ENCODE measurements around the gene GCNT2. TPM values are rescaled to one million over a fixed set of nuclear protein-coding genes. Genes with fewer than 3 reads are reported as not detected.

GCNT2 gene
- polyA plus RNA-seq, 1 donor from 2014 or later, result 6.0 TPM

DNA sequence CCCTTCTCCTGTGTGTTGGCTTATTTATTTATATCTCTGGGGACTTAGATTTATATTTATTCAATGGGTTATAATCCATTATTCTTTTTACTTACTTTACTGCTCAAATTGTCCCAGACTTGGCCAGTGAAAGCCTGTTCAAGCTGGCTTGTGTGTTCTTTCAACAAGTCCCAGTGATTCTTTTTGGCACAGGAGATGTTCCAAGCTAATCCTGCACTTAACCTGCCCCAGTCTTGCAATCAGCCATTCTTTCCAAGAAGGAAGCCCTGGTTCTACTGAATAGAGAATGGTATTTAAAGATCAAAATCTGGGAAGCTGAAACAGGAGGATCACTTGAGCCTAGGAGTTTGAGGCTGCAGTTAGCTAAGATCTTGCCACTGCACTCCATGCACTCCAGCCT, 26.7 kb downstream of the GCNT2 start:
- H3K27ac Mint-ChIP-seq, result no peak overlapping the region
- no peak overlapping the region for H3K4me3 Mint-ChIP-seq

DNA sequence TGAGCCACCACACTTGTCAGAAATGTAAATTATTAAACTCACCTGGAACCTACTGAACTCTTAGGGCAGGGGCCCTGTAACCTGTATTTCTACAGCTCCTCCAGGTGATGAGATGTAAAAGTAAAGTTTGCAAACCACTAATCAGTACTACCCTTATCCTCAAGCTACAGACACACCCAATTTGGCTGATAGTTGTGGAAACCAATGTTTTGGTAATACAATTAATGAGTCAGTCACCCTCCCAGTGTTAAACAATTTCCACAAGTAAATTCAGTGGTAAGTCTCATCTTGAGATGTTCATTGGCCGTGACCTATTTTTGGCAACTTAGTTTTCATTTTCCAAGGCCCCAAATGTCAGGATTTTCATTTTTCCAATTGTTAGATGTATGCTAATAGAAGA, 29.6 kb downstream of the GCNT2 start:
- Mint-ChIP-seq H3K4me1 (peaks cover 18 to 34% (median 22%) of the 10 kb centered on the region in 3 donors), H3K27me3 (no peaks in the 10 kb centered on the region), H3K4me3 (no peak overlapping the region), H3K27ac (no peak overlapping the region), H3K9me3 (no peaks in the 10 kb centered on the region), H3K36me3 (peaks cover 8% of the 10 kb centered on the region)

More for the DNA sequence above, 26.7 kb downstream of the GCNT2 start:
- Mint-ChIP-seq H3K4me1 (peaks cover 14 to 36% (median 29%) of the 10 kb centered on the region in 3 donors), H3K27me3 (no peaks in the 10 kb centered on the region), H3K36me3 (peaks cover 9% of the 10 kb centered on the region), H3K9me3 (no peaks in the 10 kb centered on the region)

DNA sequence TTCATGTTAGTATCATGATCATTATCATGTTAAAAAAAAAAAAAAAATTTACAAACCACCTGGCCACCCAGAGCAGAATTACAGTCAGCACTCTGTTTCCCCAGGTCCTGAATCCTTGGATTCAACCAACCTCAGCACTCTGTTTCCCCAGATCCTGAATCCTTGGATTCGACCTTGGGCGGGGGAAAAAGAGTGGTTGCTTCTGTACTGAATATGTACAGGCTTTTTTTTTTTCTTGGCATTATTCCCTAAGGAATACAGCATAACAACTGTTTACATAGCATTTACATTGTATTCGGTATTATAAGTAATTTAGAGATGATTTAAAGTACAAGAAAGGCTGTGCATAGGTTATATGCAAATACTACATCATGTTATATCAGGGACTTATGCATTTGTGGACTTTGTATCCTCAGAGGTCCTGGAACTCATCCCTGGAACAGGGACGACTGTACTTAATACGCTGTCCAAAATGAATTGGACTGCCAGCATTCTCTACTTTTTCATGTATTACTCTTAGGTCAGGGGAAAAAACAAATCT, 31.2 kb downstream of the GCNT2 start:
- Mint-ChIP-seq H3K4me1 (peaks cover 13 to 37% (median 27%) of the 10 kb centered on the region in 3 donors), H3K36me3 (peaks cover 11% of the 10 kb centered on the region), H3K27me3 (no peaks in the 10 kb centered on the region), H3K27ac (no peak overlapping the region), H3K9me3 (no peaks in the 10 kb centered on the region), H3K4me3 (no peak overlapping the region)

DNA sequence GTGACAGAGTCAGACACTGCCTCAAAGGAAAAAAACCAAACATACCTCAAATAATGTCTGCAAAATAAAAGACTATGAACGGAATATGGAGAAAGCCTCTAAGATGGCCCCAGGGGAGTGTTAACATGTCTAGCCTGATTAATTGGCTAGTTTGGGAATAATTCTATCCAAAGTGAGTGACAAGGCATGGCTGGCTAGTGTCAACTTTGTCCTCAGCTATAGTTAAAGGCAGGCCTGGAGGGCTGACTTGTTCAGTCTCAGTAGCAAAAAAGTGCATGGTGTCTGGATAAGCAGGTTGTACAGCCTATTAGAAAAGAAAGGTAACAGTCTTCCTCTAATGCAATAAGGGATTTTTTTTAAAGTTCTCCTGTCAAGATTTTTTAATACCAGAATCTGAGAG, 32.7 kb downstream of the GCNT2 start:
- H3K4me3 Mint-ChIP-seq, result no peak overlapping the region
- peaks cover 13% of the 10 kb centered on the region for H3K36me3 Mint-ChIP-seq
- H3K9me3 Mint-ChIP-seq, result no peaks in the 10 kb centered on the region
- H3K27me3 Mint-ChIP-seq, result no peaks in the 10 kb centered on the region
- no peak overlapping the region for H3K27ac Mint-ChIP-seq
- H3K4me1 Mint-ChIP-seq, result peaks cover 14 to 37% (median 27%) of the 10 kb centered on the region in 3 donors

DNA sequence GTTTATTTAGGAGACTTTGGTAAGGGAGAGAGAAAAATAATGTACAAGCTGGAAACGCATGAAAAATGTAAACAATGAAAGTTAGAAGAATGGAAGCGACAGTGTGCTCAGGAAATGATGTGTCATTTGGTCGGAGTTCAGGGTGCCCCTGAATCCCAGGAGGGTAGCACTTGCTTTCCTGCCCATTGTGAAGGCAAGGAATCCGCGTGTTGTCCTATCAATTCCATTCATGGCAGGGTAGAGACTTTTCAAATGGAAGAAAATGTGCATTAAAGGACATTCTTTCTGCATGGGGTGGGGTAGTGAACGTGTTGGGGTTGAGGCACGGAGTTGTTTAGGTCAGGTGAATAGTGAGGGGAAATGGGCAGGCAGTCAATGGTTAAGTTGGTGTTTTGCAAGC, 33.7 kb downstream of the GCNT2 start:
- Mint-ChIP-seq H3K36me3 (peaks cover 13% of the 10 kb centered on the region), H3K9me3 (no peaks in the 10 kb centered on the region), H3K4me1 (peaks cover 14 to 42% (median 22%) of the 10 kb centered on the region in 3 donors), H3K27ac (no peak overlapping the region), H3K4me3 (no peak overlapping the region), H3K27me3 (no peaks in the 10 kb centered on the region)

DNA sequence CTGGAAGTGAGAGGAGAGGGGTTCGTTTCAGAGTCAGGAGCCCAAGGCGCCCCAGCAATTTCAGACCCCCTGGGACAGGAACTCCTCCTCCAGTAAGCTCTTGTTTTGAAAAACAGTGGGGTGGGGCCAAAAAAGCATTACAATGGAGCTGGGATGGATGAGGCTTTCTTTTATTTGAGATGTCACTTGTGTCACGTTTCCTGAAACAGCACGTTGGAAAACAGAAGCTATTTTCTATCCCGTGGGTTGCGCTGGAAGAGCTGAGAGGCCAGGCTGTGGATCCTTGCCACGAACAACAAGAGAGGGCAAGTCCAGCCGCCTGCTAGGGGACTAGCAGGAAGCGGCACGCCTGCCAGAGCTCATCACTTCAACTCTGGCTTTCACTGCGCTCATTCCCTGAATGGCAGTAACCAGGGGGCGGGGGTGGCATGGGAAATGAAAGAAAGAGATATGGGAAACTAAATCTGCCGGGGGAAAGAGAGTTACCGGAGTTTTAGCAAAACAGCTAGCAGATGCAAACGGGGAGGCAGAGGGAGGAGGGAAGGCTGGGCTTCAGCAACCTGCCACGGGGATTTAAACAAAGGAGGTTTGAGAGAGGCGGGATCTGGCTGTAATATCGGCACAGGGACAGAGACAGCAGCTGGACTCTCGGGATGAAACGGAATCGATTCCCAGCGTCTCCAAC, 34.6 kb downstream of the GCNT2 start:
- no peaks in the 10 kb centered on the region for H3K9me3 Mint-ChIP-seq
- H3K27me3 Mint-ChIP-seq, result no peaks in the 10 kb centered on the region
- H3K27ac Mint-ChIP-seq, result no peak overlapping the region
- H3K36me3 Mint-ChIP-seq, result peaks cover 17% of the 10 kb centered on the region
- peaks cover 14 to 42% (median 26%) of the 10 kb centered on the region in 3 donors for H3K4me1 Mint-ChIP-seq
- peak overlapping the region in 1 of 4 donors; percentile 41 for H3K4me3 Mint-ChIP-seq

DNA sequence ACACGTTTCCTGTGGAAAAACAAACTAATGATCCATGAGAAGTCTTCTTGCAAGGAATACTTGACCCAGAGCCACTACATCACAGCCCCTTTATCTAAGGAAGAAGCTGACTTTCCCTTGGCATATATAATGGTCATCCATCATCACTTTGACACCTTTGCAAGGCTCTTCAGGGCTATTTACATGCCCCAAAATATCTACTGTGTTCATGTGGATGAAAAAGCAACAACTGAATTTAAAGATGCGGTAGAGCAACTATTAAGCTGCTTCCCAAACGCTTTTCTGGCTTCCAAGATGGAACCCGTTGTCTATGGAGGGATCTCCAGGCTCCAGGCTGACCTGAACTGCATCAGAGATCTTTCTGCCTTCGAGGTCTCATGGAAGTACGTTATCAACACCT, 35.4 kb downstream of the GCNT2 start:
- Mint-ChIP-seq H3K4me1 (peaks cover 11 to 40% (median 27%) of the 10 kb centered on the region in 3 donors), H3K36me3 (peaks cover 14% of the 10 kb centered on the region)

DNA sequence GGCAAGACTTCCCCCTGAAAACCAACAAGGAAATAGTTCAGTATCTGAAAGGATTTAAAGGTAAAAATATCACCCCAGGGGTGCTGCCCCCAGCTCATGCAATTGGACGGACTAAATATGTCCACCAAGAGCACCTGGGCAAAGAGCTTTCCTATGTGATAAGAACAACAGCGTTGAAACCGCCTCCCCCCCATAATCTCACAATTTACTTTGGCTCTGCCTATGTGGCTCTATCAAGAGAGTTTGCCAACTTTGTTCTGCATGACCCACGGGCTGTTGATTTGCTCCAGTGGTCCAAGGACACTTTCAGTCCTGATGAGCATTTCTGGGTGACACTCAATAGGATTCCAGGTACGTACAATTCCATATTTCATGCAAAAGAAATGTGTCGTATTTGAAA, 35.8 kb downstream of the GCNT2 start:
- no peak overlapping the region for H3K27ac Mint-ChIP-seq

More for the DNA sequence above, 35.4 kb downstream of the GCNT2 start:
- H3K9me3 Mint-ChIP-seq, result no peaks in the 10 kb centered on the region
- H3K27me3 Mint-ChIP-seq, result no peaks in the 10 kb centered on the region
- no peak overlapping the region for H3K4me3 Mint-ChIP-seq
- H3K27ac Mint-ChIP-seq, result no peak overlapping the region

DNA sequence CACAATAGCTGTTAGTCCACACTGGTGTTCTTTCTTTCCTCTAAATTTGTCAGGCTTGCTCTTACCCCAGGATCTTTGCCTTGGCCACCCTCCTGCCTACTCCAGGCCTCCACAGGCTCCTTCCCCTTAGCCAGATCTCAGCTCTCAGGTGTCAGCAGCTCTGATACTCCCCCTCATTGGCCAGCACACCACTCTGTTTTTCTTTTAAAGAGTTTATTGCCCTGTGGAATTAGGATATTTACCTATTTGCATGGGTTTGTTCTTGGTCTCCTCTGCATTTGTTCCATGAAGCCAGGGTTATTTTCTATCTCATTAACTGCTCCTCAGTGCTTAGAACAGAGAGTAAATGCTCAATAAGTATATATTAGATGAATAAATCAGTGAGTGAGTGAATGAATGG, 36.8 kb downstream of the GCNT2 start:
- Mint-ChIP-seq H3K9me3 (no peaks in the 10 kb centered on the region), H3K27ac (no peak overlapping the region), H3K27me3 (no peaks in the 10 kb centered on the region), H3K4me3 (peak overlapping the region in 1 of 4 donors; percentile 29), H3K36me3 (peaks cover 16% of the 10 kb centered on the region), H3K4me1 (peaks cover 14 to 37% (median 29%) of the 10 kb centered on the region in 3 donors)

More for the DNA sequence above, 35.8 kb downstream of the GCNT2 start:
- H3K4me1 Mint-ChIP-seq, result peaks cover 14 to 39% (median 29%) of the 10 kb centered on the region in 3 donors
- no peak overlapping the region for H3K4me3 Mint-ChIP-seq
- H3K36me3 Mint-ChIP-seq, result peaks cover 16% of the 10 kb centered on the region
- H3K27me3 Mint-ChIP-seq, result no peaks in the 10 kb centered on the region
- no peaks in the 10 kb centered on the region for H3K9me3 Mint-ChIP-seq

DNA sequence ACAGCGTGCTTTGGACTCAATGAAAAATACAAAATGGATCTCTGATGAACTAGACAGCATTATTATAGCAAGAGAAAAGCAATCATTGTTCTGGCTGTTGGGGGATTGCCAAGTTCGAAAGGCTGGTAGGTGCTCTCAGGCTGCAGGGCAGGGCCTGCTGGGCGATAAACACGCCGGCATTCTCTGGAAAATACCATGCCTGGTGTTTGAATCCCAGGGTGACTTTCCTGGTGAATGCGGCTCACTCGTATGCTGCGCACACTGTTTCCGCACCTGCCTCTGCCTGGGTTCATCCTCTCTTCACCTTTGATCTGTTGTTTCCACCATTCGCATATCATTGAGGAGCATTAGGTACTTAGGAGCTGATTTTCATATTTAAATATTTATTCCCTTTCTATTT, 37.4 kb downstream of the GCNT2 start:
- Mint-ChIP-seq H3K4me1 (peaks cover 14 to 37% (median 29%) of the 10 kb centered on the region in 3 donors), H3K36me3 (peaks cover 16% of the 10 kb centered on the region), H3K27ac (no peak overlapping the region), H3K4me3 (no peak overlapping the region), H3K27me3 (no peaks in the 10 kb centered on the region), H3K9me3 (no peaks in the 10 kb centered on the region)

DNA sequence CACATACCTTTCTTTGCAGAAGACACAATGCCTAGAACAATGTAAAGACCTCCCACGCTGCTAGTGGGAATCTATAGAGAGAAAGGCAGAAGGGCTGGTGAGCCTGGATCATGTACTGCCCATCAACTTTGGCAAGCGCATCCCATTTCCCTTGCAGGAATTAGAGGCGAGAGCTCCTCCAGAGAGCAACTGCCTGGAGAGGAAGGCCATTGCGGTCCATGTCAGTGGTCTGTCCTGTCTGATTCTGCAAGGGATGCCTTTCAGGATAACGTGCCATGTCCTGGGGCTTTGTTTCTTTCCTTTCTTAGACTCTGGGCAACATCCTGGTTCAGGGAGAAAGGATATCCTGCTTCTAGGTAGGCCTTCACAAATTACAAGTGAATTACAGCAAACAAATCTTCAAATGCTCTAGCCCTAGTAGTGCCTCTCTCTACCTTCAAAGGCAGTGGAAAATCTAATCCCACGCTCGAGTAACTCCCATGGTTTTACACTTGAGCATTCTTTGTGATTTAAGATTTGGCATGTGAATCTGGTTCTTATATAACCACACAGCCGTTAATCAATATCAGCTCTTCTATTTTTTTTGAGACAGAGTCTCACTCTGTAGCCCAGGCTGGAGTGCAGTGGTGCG, 38.5 kb downstream of the GCNT2 start:
- peaks cover 13 to 32% (median 29%) of the 10 kb centered on the region in 3 donors for H3K4me1 Mint-ChIP-seq
- no peaks in the 10 kb centered on the region for H3K27me3 Mint-ChIP-seq
- no peaks in the 10 kb centered on the region for H3K9me3 Mint-ChIP-seq
- H3K27ac Mint-ChIP-seq, result peak overlapping the region in 2 of 3 donors; percentile 52 to 63
- H3K4me3 Mint-ChIP-seq, result no peak overlapping the region
- H3K36me3 Mint-ChIP-seq, result peaks cover 14% of the 10 kb centered on the region

DNA sequence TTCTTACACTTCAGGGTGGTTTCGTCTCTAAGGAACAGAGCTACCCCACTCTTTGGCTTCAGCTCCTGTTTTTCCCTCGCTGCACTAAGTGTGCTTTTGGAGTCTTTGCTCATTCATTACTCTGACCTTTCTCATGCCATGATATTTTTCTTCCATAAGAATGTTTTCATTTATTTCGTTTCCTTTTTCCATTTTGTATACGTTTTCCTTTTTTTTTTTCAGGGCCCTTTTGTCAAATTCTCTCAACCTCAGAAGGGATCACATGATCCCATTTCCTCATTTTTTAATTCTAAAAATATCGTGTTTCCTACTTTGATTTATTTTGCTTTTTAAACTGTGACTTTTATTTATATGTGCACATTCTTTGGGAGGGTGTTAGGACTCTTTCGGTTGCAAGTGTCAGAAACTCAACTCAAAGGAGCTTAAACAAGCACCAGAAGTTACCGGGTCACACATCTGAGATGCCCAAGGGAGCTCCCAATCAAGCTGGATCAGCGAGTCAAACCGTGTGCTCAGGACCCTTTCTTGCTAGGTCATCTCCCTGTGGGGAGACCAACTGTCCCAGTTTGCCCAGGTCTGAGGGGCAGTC, 40.6 kb downstream of the GCNT2 start:
- H3K9me3 Mint-ChIP-seq, result no peaks in the 10 kb centered on the region
- H3K27ac Mint-ChIP-seq, result no peak overlapping the region
- no peaks in the 10 kb centered on the region for H3K27me3 Mint-ChIP-seq
- peaks cover 9 to 24% (median 21%) of the 10 kb centered on the region in 3 donors for H3K4me1 Mint-ChIP-seq
- H3K36me3 Mint-ChIP-seq, result peaks cover 18% of the 10 kb centered on the region
- no peak overlapping the region for H3K4me3 Mint-ChIP-seq

DNA sequence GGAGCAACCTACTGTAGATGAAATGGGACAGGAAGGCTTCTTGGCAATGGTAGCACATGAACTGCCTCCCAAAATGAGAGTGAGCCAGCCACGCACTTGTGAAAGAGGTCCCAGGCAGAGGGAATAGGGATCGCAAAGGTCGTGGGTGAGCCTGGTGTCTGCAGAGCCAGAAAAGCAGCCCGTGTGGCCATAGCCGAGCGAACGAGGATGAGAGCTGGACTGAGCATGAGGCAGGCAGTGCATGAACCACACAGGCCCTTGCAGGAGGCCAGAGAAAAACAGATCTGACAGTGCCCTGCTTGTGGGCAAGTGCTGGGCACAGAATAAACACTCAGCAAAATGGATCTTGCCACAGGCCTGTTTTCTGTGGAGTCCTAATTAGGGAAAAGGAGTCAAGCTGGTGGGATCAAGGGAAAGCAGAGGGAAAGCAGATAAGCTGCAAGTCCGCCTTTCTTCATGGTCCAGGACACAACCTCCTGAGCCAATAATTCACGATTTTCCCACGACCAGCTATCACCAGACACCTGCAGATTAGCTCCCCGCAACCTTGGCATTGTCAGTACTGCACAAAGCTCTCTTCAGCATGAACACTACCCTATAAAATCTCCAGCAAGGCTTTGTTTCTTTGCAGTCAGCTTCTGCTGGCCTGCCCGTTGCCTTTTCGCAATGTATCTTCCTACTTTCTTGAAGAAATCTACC, 44.0 kb downstream of the GCNT2 start:
- Mint-ChIP-seq H3K36me3 (peaks cover 16% of the 10 kb centered on the region), H3K27me3 (no peaks in the 10 kb centered on the region), H3K4me1 (peaks cover 9 to 22% (median 20%) of the 10 kb centered on the region in 3 donors), H3K27ac (no peak overlapping the region), H3K4me3 (no peak overlapping the region), H3K9me3 (no peaks in the 10 kb centered on the region)

DNA sequence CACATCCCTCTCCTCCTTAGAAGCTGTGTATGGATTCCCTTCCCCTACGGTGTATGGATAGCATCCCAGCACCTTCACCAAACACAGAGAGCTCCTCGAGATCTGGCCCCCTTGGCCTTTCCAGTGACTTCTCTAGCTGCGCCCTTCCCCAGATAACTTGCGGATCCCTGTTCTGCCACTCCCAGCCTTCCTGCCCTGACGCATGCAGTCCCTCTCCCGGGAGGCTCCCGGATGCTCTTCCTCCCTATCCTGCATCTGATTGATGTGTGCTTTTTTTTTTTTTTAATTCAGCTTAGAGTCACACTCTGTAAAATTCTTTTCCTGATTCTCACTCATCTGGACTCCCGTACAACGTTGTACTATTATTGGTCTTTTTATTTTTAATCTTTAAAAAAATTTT, 44.8 kb downstream of the GCNT2 start:
- peaks cover 12 to 20% (median 19%) of the 10 kb centered on the region in 3 donors for H3K4me1 Mint-ChIP-seq
- no peak overlapping the region for H3K27ac Mint-ChIP-seq
- H3K9me3 Mint-ChIP-seq, result no peaks in the 10 kb centered on the region
- H3K36me3 Mint-ChIP-seq, result peaks cover 17% of the 10 kb centered on the region
- H3K4me3 Mint-ChIP-seq, result no peak overlapping the region
- H3K27me3 Mint-ChIP-seq, result no peaks in the 10 kb centered on the region
